GM12873 (cell line): Measurements from ENCODE around the gene RASL10B.

Source experiments
- TF ChIP-seq, protein P1 (sequence below): IDR thresholded peaks from 2 replicates; pipeline ENCODE4 v1.5.1; 2012; ENCODE audit warnings: low read depth, mild to moderate bottlenecking, moderate library complexity, low read length, control low read depth; ENCODE audit not compliant: insufficient read depth; ENCODE audit errors: missing control alignments

Gene RASL10B

DNA sequence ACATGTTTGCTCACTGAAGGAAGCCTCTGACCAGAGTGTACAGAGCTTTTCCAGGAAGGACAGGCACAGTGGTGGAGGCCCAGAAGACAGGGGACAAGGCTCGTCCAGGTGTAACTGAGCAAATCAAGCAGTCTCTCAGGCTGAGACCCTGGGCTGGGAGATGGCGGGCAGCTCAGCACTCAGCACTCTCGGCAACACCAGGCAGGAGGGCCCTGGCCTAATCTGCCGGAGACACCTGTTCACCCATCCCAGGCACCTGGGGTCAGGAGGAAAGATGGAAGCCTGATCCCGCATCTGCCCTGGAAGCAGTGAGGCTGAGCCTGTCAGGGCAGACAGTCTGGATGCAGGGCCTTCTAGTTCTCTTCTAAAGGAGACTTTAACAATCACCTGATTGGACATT is 4.8 kb downstream of the RASL10B start:
- TF ChIP-seq, protein P1, sequence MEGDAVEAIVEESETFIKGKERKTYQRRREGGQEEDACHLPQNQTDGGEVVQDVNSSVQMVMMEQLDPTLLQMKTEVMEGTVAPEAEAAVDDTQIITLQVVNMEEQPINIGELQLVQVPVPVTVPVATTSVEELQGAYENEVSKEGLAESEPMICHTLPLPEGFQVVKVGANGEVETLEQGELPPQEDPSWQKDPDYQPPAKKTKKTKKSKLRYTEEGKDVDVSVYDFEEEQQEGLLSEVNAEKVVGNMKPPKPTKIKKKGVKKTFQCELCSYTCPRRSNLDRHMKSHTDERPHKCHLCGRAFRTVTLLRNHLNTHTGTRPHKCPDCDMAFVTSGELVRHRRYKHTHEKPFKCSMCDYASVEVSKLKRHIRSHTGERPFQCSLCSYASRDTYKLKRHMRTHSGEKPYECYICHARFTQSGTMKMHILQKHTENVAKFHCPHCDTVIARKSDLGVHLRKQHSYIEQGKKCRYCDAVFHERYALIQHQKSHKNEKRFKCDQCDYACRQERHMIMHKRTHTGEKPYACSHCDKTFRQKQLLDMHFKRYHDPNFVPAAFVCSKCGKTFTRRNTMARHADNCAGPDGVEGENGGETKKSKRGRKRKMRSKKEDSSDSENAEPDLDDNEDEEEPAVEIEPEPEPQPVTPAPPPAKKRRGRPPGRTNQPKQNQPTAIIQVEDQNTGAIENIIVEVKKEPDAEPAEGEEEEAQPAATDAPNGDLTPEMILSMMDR: no peak

GRCh38 chr17:35738519-35739133 is 7.2 kb downstream of the RASL10B start:
- TF ChIP-seq, protein P1: no peak

- TF ChIP-seq, protein P1: no peak
Observed at GRCh38 chr17:35740216-35740615, 8.8 kb downstream of the RASL10B start.

DNA sequence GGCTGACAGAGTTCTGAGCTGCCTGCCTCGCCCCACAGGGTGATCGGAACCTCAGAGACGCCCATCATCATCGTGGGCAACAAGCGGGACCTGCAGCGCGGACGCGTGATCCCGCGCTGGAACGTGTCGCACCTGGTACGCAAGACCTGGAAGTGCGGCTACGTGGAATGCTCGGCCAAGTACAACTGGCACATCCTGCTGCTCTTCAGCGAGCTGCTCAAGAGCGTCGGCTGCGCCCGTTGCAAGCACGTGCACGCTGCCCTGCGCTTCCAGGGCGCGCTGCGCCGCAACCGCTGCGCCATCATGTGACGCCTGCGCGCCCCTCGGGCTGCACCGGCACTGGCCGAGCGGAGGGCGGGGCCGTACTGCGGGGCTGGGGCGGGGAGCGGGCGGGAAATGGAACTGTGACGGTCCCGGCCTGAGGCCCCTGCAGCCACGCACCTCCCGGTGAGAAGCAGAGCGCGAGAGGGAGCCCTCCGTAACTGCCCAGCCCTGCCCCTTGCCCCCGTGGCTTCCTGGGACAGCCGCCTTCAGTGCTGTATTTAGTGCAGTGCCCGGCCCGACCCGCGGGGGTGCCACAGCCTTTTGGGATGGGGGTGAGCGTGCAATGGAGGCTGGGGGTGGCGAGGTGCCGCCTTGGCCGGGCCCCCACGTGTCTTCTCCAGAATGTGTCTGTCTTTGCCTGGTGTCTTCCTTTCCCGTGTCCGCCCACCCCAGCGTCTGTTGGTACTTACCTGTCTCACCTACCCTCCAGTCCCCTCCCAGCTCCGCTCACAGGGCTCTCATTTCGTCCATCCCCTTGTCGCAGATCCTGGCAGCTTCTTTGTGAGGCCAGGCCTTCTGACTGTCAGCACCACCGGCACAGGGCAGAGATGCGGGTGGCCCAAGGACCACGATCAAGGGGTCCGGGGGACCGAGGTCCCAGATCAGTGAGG is 9.8 kb downstream of the RASL10B start:
- TF ChIP-seq, protein P1: peak; percentile 17

- TF ChIP-seq, protein P1: no peak
Observed at GRCh38 chr17:35742496-35742895, 11.1 kb downstream of the RASL10B start.

DNA sequence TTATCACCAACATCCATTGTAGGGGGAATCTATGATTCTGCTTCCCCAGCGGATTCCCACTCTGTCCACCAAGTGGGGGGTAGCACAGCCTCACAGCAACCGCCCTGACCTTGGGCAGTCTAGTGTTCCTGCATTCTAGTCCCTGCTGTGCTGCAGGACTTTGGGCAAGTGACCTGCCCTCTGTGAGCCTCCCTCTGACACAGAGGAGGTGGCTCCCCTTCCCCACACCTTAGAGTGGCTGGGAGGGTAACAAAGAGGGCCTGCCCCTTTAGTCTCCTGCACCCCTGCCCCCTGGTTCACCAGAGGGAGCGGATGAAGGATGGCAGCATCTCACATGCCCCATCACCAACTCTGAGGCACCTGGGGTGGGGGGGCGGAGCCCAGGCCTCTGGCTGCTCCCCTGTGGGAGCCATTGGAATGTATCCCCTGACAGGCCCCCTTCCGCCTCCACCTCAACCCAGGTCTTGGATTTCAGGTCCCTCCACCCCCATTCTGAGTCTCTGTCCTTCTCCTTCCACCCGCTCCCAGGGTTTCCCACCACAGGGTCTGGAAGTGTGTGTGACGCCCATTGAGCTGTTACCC is 11.5 kb downstream of the RASL10B start:
- TF ChIP-seq, protein P1: no peak

GRCh38 chr17:35743626-35744328 is 12.3 kb downstream of the RASL10B start:
- TF ChIP-seq, protein P1: no peak
